Non-pigmented ciliary epithelial cell (primary cell): Measurements from ENCODE around the gene ERBB4.
"Not testable (repeated sequence)": the region's sequence is repeated elsewhere in the genome, so short reads cannot be mapped to it uniquely, and the experiment has no call there.

Source experiments
- DNase-seq: peaks from one replicate; pipeline ENCODE4 v3.0.0-alpha.2; 2010; ENCODE audit warnings: low read depth

The ERBB4 gene

DNA sequence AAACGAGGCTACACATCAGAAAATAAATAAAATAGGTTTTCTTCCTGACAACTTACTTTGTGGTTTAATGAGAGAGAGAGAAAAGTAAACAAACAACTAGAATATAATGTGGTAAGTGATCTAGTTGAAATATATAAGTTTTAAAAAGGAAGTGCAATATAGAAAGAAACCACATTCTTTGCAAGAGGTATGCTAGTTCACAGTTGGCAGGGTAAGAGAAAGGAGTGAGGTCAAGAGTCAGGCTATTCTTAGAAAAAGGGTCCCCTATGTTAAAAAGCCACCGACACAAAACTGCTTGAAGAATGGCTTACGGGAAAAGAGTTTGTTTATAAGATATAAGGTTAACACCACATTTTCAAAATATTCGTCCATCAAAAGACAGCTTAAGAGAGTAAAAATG lies 462.1 kb downstream of the ERBB4 start:
- DNase-seq = no peak

DNA sequence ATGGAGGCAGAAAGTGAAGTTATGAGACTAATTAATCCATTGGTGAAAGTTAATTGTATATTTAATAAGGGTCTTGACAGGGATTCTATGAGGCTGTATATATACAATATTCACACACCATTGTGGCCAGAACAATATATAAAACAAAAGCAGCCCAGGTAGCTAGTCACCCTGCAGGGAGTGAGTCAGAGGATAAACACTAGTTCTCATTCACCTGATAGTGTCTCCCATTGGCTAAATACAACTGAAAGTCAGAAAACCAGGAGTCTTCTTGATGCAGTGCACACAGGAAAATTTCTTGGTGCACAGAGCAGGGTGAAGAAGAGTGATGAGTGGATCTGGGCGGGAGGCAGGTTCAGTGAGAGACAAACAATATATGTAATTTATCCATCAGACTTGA lies 465.2 kb downstream of the ERBB4 start:
- DNase-seq = no peak

DNA sequence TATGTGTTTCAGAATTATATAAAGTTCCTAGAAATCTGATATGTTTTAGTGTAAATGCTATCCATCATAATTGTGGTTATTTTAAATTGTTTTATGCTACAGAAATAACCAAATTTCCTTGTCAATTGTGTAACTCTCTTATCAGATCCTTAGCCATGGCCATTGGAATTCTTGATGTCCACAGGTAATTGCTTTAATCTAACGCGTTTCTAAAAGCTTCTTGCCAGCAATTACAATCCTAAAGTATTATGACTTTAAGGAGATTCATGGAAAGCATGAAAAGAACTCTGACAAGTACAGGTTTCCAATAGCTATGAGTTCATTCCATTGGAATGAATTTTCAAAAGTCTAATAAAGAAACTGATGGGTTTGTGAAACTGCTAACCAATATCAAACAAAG lies 472.1 kb downstream of the ERBB4 start:
- DNase-seq = no peak

- no peak for DNase-seq
Measured at GRCh38 chr2:212064318-212064717, 474.3 kb downstream of the ERBB4 start.

DNA sequence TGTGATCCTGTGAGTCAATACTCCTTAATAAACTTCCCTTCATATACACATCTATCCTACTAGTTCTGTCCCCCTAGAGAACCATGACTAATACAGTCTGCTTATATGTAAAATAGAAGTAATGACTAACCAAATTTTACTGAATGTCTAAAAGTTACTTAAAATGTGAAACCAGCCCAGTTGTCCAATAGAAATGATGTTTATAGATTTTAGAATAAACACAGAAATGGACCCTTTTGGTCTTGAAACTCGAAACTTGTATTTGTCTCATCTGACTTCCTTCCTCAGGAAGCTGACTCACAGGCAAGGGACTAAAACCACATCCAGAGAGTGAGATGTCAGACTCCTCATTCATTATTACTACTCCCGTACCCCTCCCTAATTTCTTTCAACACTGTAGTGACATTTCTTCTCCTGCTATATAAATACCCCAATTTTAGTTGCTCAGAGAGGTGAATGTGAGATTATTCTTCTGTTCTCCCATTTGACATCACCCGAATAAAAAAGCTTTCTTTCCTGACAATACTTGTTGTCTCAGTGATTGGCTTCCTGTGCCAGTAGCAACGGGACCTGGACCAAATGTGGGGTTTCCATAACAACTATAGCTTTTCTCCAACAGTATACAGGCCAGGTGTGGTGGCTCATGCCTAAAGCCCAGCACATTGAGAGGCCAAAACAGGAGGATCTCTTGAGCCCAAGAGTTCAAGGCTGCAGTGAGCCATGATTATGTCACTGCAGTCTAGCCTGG lies 486.0 kb downstream of the ERBB4 start:
- peak; percentile 53 for DNase-seq

DNA sequence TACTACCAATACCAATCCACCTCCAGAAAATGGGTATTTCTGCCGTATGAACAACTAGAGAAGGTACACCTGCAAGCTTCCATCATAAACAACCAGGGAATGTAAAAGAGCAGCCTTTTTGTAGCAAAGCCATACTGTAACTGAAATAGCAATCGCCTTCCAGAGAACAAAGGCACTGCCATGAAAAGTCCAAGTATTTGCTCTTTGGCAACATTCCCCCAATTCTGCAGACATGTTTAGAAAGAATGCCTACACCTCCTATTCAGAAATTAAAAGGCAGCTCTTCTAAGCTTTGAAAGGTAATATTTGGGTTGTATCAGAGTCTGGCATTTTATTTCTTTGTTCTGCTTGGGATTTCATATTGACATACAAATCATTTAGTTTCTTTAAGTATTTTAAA lies 487.7 kb downstream of the ERBB4 start:
- DNase-seq = no peak

GRCh38 chr2:212042562-212042961 lies 496.0 kb downstream of the ERBB4 start:
- no peak for DNase-seq

DNA sequence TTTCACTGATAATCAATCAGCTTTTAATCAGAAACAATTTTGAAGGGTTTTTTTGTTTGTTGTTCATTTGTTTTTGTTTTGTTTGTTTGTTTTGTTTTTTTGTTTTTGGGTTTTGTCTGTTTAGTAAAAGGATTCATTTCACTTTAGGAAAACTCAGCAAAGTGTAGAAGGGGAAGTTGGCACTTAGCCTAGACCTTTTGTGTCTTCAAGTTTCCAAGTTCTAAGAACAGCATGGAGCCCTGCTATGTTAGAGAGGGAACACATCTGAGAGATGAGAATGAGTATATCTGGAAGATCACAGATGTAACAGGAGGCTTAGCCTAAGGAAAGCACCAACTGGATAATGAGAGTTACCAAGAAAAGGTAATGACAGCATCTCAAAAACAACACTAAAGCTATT lies 501.5 kb downstream of the ERBB4 start:
- no peak for DNase-seq

DNA sequence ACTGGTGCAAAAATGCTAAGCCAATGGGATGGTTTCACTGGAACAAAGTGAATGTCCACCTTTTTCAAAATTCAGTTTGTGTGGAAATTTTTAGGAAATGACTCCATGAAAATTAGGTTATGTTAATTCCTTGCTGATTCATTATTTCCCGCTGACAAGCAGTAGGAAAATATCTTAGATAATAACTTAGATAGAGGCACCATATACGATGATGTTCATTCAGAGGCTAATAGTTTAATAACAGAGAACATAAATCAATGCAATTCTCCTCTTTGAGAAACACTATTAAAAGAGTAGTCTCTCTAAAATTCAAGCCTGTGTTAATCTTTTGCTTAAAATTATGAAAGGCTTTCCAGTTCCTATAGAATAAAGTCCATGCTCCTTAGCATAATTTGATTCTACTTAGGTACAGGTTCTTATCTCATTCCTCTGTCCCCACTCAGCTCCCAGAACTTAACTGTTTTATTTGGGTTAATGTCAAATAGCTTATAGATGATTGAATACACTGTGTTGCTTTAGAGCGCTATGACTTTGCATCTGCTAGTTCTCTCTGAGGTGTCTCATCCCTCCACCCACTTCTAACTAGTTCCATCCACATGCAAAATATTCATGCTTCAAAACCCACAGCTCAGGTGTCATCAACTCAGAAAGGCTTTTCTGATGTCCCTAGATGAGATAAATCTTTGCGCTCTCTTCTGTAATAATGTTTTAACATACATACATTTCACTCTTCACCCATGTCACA lies 503.6 kb downstream of the ERBB4 start:
- no peak for DNase-seq

DNA sequence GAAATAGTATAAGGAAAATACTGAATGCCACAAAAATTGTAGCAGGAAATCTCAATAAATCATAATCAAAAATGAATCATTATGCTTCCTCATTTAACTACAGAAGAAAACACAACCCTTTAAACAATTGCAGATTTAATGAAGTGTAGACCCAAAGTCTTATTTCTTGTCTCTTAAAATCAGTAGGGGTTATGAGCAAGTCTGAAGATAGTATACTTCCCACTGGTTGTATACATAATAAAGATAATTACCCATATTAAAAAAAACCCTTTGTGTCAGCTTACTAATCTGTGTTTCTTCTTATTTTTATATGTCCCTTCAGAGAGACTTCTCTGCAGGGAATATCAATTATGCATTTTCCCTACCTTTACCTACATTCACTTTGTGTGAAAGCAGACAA lies 504.7 kb downstream of the ERBB4 start:
- no peak for DNase-seq

GRCh38 chr2:212032536-212033219 lies 505.9 kb downstream of the ERBB4 start:
- peak; percentile 49 for DNase-seq

DNA sequence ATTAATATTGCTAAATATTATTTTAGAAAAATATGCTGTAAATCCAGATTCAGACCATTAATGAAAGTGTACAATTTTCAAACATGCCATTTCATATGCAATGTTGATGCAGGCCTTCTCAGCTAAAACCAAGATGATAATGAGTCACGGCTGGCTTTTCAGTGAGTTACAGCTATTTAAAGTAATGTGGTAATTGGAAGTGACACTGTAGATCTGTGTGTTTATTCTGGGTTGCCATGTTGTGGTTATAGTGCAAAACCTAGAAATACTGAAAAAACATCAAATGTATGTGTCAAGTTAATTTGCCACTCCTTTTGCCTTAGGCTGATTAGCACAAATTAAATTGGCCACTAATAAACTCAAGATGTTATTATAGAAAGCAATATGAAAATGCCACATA lies 506.6 kb downstream of the ERBB4 start:
- DNase-seq = peak; percentile 68

DNA sequence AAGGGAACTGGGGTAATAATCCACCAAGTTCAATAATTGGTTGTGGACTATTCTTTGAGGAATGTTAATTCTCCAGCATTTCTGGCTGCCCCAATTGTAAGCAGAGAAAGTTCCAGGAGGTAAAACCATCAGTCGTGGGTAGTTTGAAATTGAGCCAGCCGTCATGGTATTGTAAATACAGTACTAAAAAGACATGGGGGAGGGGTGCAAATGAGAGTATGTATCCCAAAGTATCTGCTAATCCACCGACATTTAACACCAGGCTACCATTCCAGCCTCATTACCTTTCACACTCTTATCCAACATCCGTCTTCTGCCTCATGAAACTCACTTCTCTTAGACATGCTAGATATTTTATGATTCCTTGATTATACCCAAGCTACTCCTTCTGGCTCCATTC lies 507.9 kb downstream of the ERBB4 start:
- no peak for DNase-seq

GRCh38 chr2:212028798-212029394 lies 509.7 kb downstream of the ERBB4 start:
- DNase-seq = no peak

DNA sequence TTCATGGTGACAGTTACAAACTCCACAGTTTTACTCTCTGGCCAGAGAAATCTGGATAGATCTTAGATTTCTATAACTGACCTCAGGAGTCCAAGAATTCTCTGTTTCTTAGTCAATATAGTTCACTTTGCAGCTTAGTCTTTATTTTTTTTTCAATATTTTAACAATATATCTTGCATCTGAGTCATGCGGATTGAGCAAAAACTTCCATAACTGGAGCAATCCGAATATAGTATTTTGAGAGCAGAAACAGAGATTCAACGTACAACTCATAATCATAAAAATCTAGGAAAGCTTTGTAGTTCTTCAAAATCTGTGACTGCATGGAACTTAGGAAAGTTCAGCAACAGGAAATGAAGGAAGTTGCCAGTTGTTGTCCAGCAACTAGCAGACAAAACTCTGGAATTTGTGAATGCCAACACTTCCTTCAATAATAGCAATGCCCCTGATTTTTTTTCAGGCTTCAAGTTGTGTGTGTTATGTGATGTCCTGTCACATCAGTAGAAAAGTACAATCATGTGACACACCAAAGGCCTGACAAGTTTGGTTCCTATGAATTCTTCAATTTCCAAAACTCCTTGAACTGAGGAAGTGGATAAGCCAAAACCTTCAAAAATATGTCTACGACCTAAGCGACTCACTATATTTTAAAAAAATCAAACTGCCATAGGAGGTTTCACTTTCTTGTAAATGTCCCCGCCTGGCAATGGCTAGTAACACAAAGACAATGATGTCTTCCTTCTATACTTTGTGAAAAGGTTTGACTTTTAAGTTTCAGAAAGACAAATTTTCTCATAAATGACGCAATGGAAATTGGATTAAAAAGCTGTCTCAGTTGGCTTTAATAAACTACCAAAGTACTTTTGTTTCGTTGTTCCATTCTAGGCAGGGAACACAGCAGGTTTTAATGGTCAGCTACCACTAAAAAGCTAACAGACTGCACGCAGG lies 510.6 kb downstream of the ERBB4 start:
- no peak for DNase-seq

DNA sequence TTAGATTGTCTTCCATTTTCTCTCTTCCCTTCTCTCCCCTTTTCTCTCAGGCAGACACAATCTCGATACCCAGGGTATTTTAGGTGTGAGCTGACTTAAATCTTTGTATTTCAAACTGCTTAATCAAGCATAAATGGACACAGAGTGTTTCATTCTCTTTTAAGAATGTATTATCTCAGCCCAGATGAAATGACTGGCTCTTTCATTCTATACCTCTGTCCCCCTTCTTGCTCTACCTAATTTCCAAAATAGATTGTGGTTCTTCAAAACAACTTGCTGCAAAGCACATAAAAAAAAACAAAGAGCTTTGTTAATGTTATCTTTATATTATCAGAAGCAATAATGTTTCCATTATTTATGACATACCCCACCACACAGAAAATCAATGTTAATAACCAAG lies 514.6 kb downstream of the ERBB4 start:
- DNase-seq = no peak

DNA sequence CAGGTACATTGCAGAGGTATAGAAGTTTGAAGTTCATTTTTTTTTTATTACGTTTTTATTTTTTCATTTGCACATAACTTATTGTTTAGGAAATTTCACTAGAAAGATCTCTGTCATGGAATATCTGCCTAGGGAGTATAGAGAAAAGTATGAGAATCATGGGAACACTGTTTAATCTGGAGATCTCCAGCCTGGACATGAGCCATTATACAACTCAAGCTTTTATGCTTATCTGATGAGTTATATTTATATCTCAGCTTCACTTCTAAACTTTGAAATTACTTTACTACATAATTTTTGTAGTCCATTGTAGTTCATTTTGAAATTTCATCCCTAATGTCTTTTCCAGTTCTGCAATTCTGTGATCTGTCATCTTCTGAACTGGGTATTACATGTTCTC lies 515.6 kb downstream of the ERBB4 start:
- no peak for DNase-seq

GRCh38 chr2:212021947-212022346 lies 516.7 kb downstream of the ERBB4 start:
- peak; percentile 36 for DNase-seq

DNA sequence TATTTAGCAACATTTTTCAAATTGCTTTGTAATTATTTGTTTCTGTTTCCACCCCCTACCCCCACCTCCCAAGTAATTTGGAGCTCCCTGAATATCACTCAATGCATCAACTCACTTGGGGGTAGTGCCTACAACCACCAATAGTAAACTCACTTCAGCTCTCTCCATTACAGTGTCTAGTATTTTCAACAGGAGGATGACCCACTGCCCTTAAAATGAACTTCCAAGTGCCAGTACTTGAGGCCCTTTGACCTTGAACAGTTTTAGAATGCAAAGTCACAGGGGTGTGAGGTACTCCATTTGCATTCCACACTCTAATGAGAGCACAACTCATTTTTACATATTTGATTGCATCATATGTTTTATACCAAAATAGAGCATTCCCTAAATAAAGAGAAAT lies 523.0 kb downstream of the ERBB4 start:
- no peak for DNase-seq

DNA sequence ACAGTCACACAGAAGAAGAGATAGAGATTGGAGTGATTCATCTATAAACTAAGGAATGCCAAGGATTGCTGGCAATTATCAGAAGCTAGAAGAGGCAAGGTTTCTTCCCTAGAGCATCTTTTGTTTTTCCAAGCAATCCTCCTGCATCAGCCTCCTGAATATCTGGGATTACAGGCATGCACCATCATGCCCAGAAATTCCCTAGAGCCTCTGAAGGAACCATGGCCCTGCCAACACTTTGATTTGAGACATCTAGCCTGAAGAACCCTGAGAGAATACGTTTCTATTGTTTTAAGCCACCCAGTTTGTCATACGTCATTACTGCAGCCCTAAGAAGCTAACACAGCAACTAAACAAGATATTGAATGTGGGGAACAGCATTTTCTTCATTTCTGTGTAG lies 525.0 kb downstream of the ERBB4 start:
- no peak for DNase-seq

DNA sequence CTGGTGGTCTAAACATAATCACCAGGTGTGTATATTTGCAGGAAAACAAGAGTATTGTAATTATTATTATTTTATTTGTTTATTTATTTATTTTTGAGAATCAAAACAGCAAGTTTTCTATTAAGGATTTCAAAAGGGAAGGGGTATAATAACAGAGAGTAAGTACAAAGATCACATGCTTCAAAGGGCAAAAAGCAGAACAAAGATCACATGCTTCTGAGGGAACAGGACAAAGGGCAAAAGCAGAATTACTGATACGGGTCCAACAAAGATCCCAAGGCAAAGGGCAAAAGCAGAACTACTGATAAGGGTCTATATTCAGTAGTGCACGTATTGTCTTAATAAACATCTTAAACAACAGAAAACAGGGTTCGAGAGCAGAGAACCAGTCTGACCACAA lies 528.3 kb downstream of the ERBB4 start:
- DNase-seq = not testable (repeated sequence)

- DNase-seq = no peak
Measured at GRCh38 chr2:212007972-212008371, 530.6 kb downstream of the ERBB4 start.
